ENCODE results near the gene SLC13A5. TPM values are rescaled to one million over a fixed set of nuclear protein-coding genes. Genes with fewer than 3 reads are reported as not detected.

SLC13A5 gene
- total RNA-seq, 1 experiment from 2014 or later, result 0.07 TPM

DNA sequence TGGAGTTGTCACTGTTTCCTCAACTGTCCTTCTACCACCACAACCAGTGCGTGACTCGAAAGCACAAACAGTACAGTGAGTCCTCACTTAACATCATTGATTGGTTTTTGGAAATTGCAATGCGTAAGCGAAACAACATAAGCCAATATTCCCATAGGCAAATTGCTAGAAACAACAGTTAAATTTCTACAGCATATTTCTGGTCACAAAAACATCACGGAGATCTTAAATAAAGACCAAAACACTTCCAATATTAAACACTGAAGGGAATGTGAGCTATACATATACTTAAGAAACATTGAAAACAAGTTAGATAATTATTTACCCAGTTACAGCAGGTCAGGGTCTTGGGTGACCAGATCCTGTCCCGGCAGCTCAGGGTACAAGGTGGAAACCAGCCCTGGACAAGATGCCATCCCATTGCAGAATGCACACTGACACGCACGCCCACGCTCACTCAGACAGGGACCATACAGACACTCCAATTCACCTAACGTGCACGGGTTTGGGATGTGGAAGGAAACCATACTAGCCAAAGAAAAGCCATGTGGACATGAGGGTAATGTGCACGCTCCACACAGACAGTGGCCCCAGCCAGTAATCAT lies 4.7 kb downstream of the SLC13A5 start:
- ChIA-PET CTCF (no interaction called here), RAD21 (ENCODE audit: low non-redundant PET in 1 of 2, low total read pairs in 2 of 2, uncharacterized antibody in 2 of 2, unreplicated experiment in 2 of 2) (no interaction called here), POLR2A (no interaction called here)
- H3K9me3 ChIP-seq (ENCODE audit: control insufficient read depth in 1 of 2, insufficient read depth in 1 of 2, low read depth in 1 of 2, low read length in 2 of 2), result no peaks in the 10 kb centered on the region
- no peaks in the 10 kb centered on the region for H3K36me3 ChIP-seq (ENCODE audit: control insufficient read depth in 1 of 2, insufficient read depth in 2 of 2, low read length in 2 of 2)
- no TSS peak for BruUV-seq (replicated peaks)
- H3K4me3 ChIP-seq (replicated peaks in 1 of 2; ENCODE audit: low read depth in 1 of 2, low read length in 2 of 2), result no peak overlapping the region
- H3K27ac ChIP-seq (ENCODE audit: low read depth, low read length), result no peak overlapping the region
- no peak overlapping the region for H2AFZ ChIP-seq (ENCODE audit: low read depth, low read length, poor library complexity, severe bottlenecking)
- H3K9me2 ChIP-seq (ENCODE audit: insufficient read depth), result no peaks in the 10 kb centered on the region
- no peaks in the 10 kb centered on the region for H3K79me2 ChIP-seq (ENCODE audit: insufficient read depth, low read length)
- ATAC-seq, result no peak
- intact Hi-C loops (cut with micrococcal nuclease), result no loop called here
- no peak overlapping the region for H3K9ac ChIP-seq (ENCODE audit: low read length)
- peaks cover 8% of the 10 kb centered on the region in 2 experiments; a peak in 3 of 4 replicates for H3K4me1 ChIP-seq (ENCODE audit: control insufficient read depth in 1 of 2, insufficient read depth in 2 of 2, low read length in 2 of 2)
- no peaks in the 10 kb centered on the region for H3K27me3 ChIP-seq (ENCODE audit: insufficient read depth, low read length)
- no peak overlapping the region for H3K4me2 ChIP-seq (ENCODE audit: low read length)
- no peaks in the 10 kb centered on the region for H4K20me1 ChIP-seq (ENCODE audit: insufficient read depth)
- TF ChIP-seq, protein P1, sequence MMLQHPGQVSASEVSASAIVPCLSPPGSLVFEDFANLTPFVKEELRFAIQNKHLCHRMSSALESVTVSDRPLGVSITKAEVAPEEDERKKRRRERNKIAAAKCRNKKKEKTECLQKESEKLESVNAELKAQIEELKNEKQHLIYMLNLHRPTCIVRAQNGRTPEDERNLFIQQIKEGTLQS (IDR thresholded peaks at IDR 0.05), result no peak
- TF ChIP-seq POLR2A (IDR thresholded peaks at IDR 0.05; ENCODE audit: borderline replicate concordance, extremely low read depth, insufficient read depth, insufficient read length) (no peak), CBX3 (IDR thresholded peaks at IDR 0.05; ENCODE audit: low read depth) (no peak), YY1 (IDR thresholded peaks at IDR 0.05; ENCODE audit: extremely low read depth, insufficient replicate concordance, low read depth, low read length) (no peak), ZFX (IDR thresholded peaks at IDR 0.05) (no peak), FOSL1 (IDR thresholded peaks at IDR 0.05; ENCODE audit: low read depth) (no peak), POLR2AphosphoS5 (IDR thresholded peaks at IDR 0.05; ENCODE audit: low read depth, low read length) (no peak), ZNF274 (IDR thresholded peaks at IDR 0.05; ENCODE audit: low read depth, low read length) (no peak), SRF (IDR thresholded peaks at IDR 0.05; ENCODE audit: low read depth) (no peak), CEBPB (IDR thresholded peaks at IDR 0.05; ENCODE audit: low read depth) (no peak), ELF1 (IDR thresholded peaks at IDR 0.05; ENCODE audit: borderline replicate concordance, low read depth) (no peak), EGR1 (IDR thresholded peaks at IDR 0.05; ENCODE audit: low read depth) (no peak), TCF7L2 (IDR thresholded peaks at IDR 0.05; ENCODE audit: borderline replicate concordance, extremely low read depth, insufficient read depth, insufficient read length) (no peak)
- TF ChIP-seq, protein P2, sequence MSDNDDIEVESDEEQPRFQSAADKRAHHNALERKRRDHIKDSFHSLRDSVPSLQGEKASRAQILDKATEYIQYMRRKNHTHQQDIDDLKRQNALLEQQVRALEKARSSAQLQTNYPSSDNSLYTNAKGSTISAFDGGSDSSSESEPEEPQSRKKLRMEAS (IDR thresholded peaks at IDR 0.05), result no peak
- no peak for DNase-seq (ENCODE audit: low read depth, low spot score)
